Esophagus muscularis mucosa (tissue), 4 donors: ENCODE results near the gene COL7A1.

Source experiments
- EP300 ChIP-seq: sonication (generic); formaldehyde crosslinking; IDR thresholded peaks from one replicate; pipeline ENCODE4 v1.6.1; 2017; ENCODE audit warnings: antibody characterized with exemption
- POLR2A ChIP-seq: fragments of 450-650 bp; IDR thresholded peaks from one replicate; pipeline ENCODE4 v1.6.1; 2017; ENCODE audit warnings: antibody characterized with exemption, moderate library complexity, mild to moderate bottlenecking, low read depth
- POLR2AphosphoS5 ChIP-seq, 2 donors: sonication (generic); formaldehyde crosslinking; IDR thresholded peaks; one replicate each; pipeline ENCODE4 v1.6.1; 2017; ENCODE audit warnings: antibody characterized with exemption in 2 of 2
- TF ChIP-seq, protein P1 (sequence below), 3 experiments: fragments of 200-600 bp in 2 of 3; fragments of 450-650 bp in 1 of 3; sonication (generic) in 2 of 3; IDR thresholded peaks; one replicate each; pipeline ENCODE4 v1.5.1; 2017 to 2019; ENCODE audit warnings: antibody characterized with exemption in 3 of 3, mild to moderate bottlenecking in 2 of 3, moderate library complexity in 1 of 3

DNA sequence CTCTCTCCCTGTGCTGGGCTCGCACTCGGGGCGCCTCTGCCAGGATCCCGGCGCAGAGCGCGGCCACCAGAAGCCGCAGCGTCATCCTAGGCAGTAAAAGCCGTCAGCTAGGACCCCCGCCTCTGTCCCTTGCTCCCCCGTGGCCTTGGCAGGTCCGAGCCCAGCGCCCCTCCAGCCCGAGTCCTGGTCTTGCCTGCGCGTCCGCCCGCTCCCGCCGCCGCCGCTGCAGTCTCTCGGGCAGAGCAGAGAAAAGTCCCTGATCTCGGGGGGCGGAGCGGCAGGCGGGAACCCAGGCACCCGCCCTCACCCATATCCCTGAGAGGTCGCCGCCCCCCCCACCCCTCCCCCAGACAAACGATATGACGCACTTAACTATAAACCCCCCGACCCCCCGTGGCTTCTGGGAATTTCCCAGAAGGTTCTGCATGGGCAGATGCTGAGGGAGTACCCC lies at the start of gene COL7A1:
- TF ChIP-seq, protein P1, sequence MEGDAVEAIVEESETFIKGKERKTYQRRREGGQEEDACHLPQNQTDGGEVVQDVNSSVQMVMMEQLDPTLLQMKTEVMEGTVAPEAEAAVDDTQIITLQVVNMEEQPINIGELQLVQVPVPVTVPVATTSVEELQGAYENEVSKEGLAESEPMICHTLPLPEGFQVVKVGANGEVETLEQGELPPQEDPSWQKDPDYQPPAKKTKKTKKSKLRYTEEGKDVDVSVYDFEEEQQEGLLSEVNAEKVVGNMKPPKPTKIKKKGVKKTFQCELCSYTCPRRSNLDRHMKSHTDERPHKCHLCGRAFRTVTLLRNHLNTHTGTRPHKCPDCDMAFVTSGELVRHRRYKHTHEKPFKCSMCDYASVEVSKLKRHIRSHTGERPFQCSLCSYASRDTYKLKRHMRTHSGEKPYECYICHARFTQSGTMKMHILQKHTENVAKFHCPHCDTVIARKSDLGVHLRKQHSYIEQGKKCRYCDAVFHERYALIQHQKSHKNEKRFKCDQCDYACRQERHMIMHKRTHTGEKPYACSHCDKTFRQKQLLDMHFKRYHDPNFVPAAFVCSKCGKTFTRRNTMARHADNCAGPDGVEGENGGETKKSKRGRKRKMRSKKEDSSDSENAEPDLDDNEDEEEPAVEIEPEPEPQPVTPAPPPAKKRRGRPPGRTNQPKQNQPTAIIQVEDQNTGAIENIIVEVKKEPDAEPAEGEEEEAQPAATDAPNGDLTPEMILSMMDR (IDR thresholded peaks at IDR 0.05) = no peak
- no peak for TF ChIP-seq POLR2AphosphoS5 (IDR thresholded peaks at IDR 0.05)
- no peak for TF ChIP-seq POLR2A
- no peak for TF ChIP-seq EP300
